Measurements from ENCODE around the gene FXR2.

Gene FXR2

DNA sequence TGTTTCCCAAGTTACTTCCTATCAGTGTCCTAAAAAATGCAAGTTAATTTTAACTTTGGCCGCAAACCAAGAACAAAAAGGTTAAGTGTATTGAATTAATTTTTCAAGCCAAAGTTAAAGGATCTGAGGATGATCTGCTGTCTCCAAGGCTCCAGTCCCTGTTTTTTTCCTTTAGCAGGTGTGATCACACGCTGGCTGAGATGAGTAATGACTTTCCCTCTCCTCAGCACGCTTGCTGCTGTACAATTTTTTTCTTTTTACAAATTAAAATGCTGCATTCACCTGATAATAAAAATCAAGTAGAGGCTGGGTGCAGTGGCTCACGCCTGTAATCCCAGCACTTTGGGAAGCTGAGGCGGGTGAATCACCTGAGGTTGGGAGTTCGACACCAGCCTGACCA, 69.8 kb downstream of the FXR2 start:
- no peak for FAIRE-seq

Measured in G401.6 (cell line).